H9 (cell line): ENCODE results near the gene ASXL3. TPM values are rescaled to one million over a fixed set of nuclear protein-coding genes. Genes with fewer than 3 reads are reported as not detected.

Experiments used
- DNase-seq: peaks from one replicate; pipeline ENCODE4 v3.0.0-alpha.2; 2017
- H2AFZ ChIP-seq: one replicate; pipeline ENCODE4 v1.6.1; 2013; ENCODE audit warnings: mild to moderate bottlenecking, low read length, control low read depth, moderate library complexity
- H2AK5ac ChIP-seq: 2 replicates; pipeline ENCODE4 v1.6.1; 2013; ENCODE audit warnings: low read length, control low read depth, mixed read lengths; ENCODE audit not compliant: insufficient read length
- H2BK120ac ChIP-seq: one replicate; pipeline ENCODE4 v1.6.1; 2013; ENCODE audit warnings: low read depth, mild to moderate bottlenecking, low read length, control low read depth, inconsistent platforms; ENCODE audit not compliant: poor library complexity, severe bottlenecking
- H2BK12ac ChIP-seq: 2 replicates; pipeline ENCODE4 v1.6.1; 2013; ENCODE audit warnings: low read length, control low read depth, mixed read lengths, low read depth; ENCODE audit not compliant: insufficient read length
- H2BK15ac ChIP-seq: 2 replicates; pipeline ENCODE4 v1.6.1; 2013; ENCODE audit warnings: low read depth, low read length, control low read depth
- H2BK20ac ChIP-seq: one replicate; pipeline ENCODE4 v1.6.1; 2013; ENCODE audit warnings: low read depth, mild to moderate bottlenecking, low read length, control low read depth, inconsistent platforms; ENCODE audit not compliant: poor library complexity, severe bottlenecking
- H2BK5ac ChIP-seq: 2 replicates; pipeline ENCODE4 v1.6.1; 2013; ENCODE audit warnings: low read length, control low read depth, mixed read lengths; ENCODE audit not compliant: insufficient read length
- H3K14ac ChIP-seq: 2 replicates; pipeline ENCODE4 v1.6.1; 2013; ENCODE audit warnings: low read length, control low read depth; ENCODE audit not compliant: insufficient read depth
- H3K18ac ChIP-seq: 2 replicates; pipeline ENCODE4 v1.6.1; 2013; ENCODE audit warnings: low read depth, mild to moderate bottlenecking, mixed read lengths, low read length, control low read depth; ENCODE audit not compliant: insufficient read length
- H3K23ac ChIP-seq: 2 replicates; pipeline ENCODE4 v1.6.1; 2013; ENCODE audit warnings: low read length, control low read depth, mixed read lengths, low read depth; ENCODE audit not compliant: insufficient read length
- H3K23me2 ChIP-seq: 2 replicates; pipeline ENCODE4 v1.6.1; 2013; ENCODE audit warnings: low read depth, mild to moderate bottlenecking, mixed read lengths, low read length, control low read depth; ENCODE audit not compliant: insufficient read length, poor library complexity, severe bottlenecking
- H3K27ac ChIP-seq: 2 replicates; pipeline ENCODE4 v1.5.1; 2013; ENCODE audit warnings: low read length, control low read depth, mixed read lengths, low read depth; ENCODE audit not compliant: insufficient read length
- H3K27me3 ChIP-seq: 2 replicates; pipeline ENCODE4 v1.6.1; 2013; ENCODE audit warnings: low read length, control low read depth, inconsistent platforms; ENCODE audit not compliant: insufficient read depth
- H3K4ac ChIP-seq: 2 replicates; pipeline ENCODE4 v1.6.1; 2013; ENCODE audit warnings: low read depth, mild to moderate bottlenecking, control low read depth, inconsistent platforms, low read length, moderate library complexity
- H3K4me1 ChIP-seq: 2 replicates; pipeline ENCODE4 v1.6.1; 2013; ENCODE audit warnings: low read length, control low read depth, inconsistent platforms; ENCODE audit not compliant: insufficient read depth
- H3K4me2 ChIP-seq: 2 replicates; pipeline ENCODE4 v1.6.1; 2013; ENCODE audit warnings: low read length, control low read depth, mixed read lengths; ENCODE audit not compliant: insufficient read length, insufficient read depth
- H3K56ac ChIP-seq: 2 replicates; pipeline ENCODE4 v1.6.1; 2013; ENCODE audit warnings: low read depth, mild to moderate bottlenecking, mixed read lengths, low read length, control low read depth; ENCODE audit not compliant: insufficient read length
- H3K79me1 ChIP-seq: 2 replicates; pipeline ENCODE4 v1.6.1; 2013; ENCODE audit warnings: low read depth, mild to moderate bottlenecking, moderate library complexity, low read length, control low read depth, inconsistent platforms; ENCODE audit not compliant: insufficient read depth, poor library complexity, severe bottlenecking
- H3K79me2 ChIP-seq: 2 replicates; pipeline ENCODE4 v1.6.1; 2013; ENCODE audit warnings: low read length, control low read depth, inconsistent platforms; ENCODE audit not compliant: insufficient read depth
- H3K9ac ChIP-seq: 2 replicates; pipeline ENCODE4 v1.6.1; 2013; ENCODE audit warnings: low read length, control low read depth, mixed read lengths; ENCODE audit not compliant: insufficient read length; ENCODE audit errors: extremely low read depth
- H3K9me3 ChIP-seq: one replicate; pipeline ENCODE4 v1.6.1; 2013; ENCODE audit warnings: low read depth, low read length, inconsistent platforms; ENCODE audit not compliant: control insufficient read depth
- H3T11ph ChIP-seq: one replicate; pipeline ENCODE4 v1.6.1; 2013; ENCODE audit warnings: mild to moderate bottlenecking, low read length, control low read depth, inconsistent platforms
- H4K20me1 ChIP-seq: one replicate; pipeline ENCODE4 v1.6.1; 2013; ENCODE audit not compliant: control insufficient read depth, insufficient read length, insufficient read depth
- H4K5ac ChIP-seq: 2 replicates; pipeline ENCODE4 v1.6.1; 2013; ENCODE audit warnings: low read depth, mild to moderate bottlenecking, mixed read lengths, low read length, control low read depth; ENCODE audit not compliant: insufficient read length
- H4K8ac ChIP-seq: replicated peaks from 2 replicates; pipeline ENCODE4 v1.6.1; 2013; ENCODE audit warnings: low read length, control low read depth, mixed read lengths, low read depth; ENCODE audit not compliant: insufficient read length
- H4K91ac ChIP-seq: 2 replicates; pipeline ENCODE4 v1.6.1; 2013; ENCODE audit warnings: low read depth, mild to moderate bottlenecking, moderate library complexity, mixed read lengths, low read length, control low read depth; ENCODE audit not compliant: insufficient read length
- H3K27ac Mint-ChIP-seq, 3 experiments: 2 replicates in 2 of 3; 3 replicates in 1 of 3; pipeline ENCODE4 v1.8.0; 2020 to 2021; ENCODE audit warnings: mixed read lengths in 3 of 3, mild to moderate bottlenecking in 1 of 3, moderate library complexity in 1 of 3
- H3K27me3 Mint-ChIP-seq: 2 replicates; pipeline ENCODE4 v1.8.0; 2021; ENCODE audit warnings: low read depth, mild to moderate bottlenecking, moderate library complexity, mixed read lengths
- H3K36me3 Mint-ChIP-seq, 3 experiments: 2 replicates in 2 of 3; 3 replicates in 1 of 3; pipeline ENCODE4 v1.8.0; 2020 to 2021; ENCODE audit warnings: low read depth in 3 of 3, mixed read lengths in 3 of 3; ENCODE audit not compliant: insufficient read depth in 1 of 3
- H3K4me1 Mint-ChIP-seq, 2 experiments: 2 replicates each; pipeline ENCODE4 v1.8.0; 2020; ENCODE audit warnings: mixed read lengths in 2 of 2
- H3K4me3 Mint-ChIP-seq, 2 experiments: 2 replicates in 1 of 2; 3 replicates in 1 of 2; pipeline ENCODE4 v1.8.0; 2020 to 2021; ENCODE audit warnings: mild to moderate bottlenecking in 2 of 2, mixed read lengths in 2 of 2, moderate library complexity in 1 of 2
- H3K9me3 Mint-ChIP-seq, 2 experiments: 2 replicates in 1 of 2; 3 replicates in 1 of 2; pipeline ENCODE4 v1.8.0; 2020; ENCODE audit warnings: mild to moderate bottlenecking in 2 of 2, mixed read lengths in 2 of 2, moderate library complexity in 1 of 2
- CTCF ChIP-seq: fragments of 200-600 bp; sonication (generic); conservative IDR thresholded peaks from 3 replicates; pipeline ENCODE4 v1.8.0; 2021; ENCODE audit warnings: antibody characterized with exemption, mild to moderate bottlenecking
- WGBS: extraction: QIAGEN DNeasy Blood & Tissue Kit; methylation state at CpG from one replicate; pipeline ENCODE4 v1.1.7; 2013; ENCODE audit warnings: missing lambda C conversion rate, low lambda C conversion rate, mixed read lengths; ENCODE audit not compliant: insufficient read length; ENCODE audit errors: extremely low coverage; 5-methylcytosine and 5-hydroxymethylcytosine counted together
- total RNA-seq: library from RNA; stranded (reverse); gene quantifications from 2 replicates; pipeline ENCODE4 v1.2.1, GENCODE V29; 2021

Gene ASXL3
- total RNA-seq, 1 experiment from 2014 or later: 0.35 TPM

GRCh38 chr18:33652635-33653034 is 74.6 kb downstream of the ASXL3 start:
- Histone ChIP-seq H3K9me3 (no peaks in the 10 kb centered on the region), H3K79me1 (no peaks in the 10 kb centered on the region), H2AK5ac (no peak overlapping the region), H3K27me3 (no peaks in the 10 kb centered on the region), H3K4me2 (no peak overlapping the region), H3K56ac (no peak overlapping the region), H2BK5ac (no peak overlapping the region), H3K14ac (no peak overlapping the region), H3K79me2 (no peaks in the 10 kb centered on the region), H4K5ac (no peak overlapping the region), H2BK20ac (no peak overlapping the region), H3K23ac (no peak overlapping the region), H3K23me2 (no peaks in the 10 kb centered on the region), H3K9ac (no peak overlapping the region), H2AFZ (no peak overlapping the region), H3K4me1 (peaks cover 7% of the 10 kb centered on the region; the same call in 1 of the 2 replicates), H3K27ac (no peak overlapping the region), H2BK12ac (no peak overlapping the region), H2BK120ac (no peak overlapping the region), H4K20me1 (no peaks in the 10 kb centered on the region), H3T11ph (no peak overlapping the region), H3K18ac (no peak overlapping the region), H3K4ac (no peak overlapping the region), H2BK15ac (no peak overlapping the region), H4K91ac (no peak overlapping the region), H4K8ac (no peak overlapping the region)
- Mint-ChIP-seq H3K27ac (no peak overlapping the region), H3K4me1 (peaks cover 9 to 14% of the 10 kb centered on the region in 2 experiments), H3K36me3 (no peaks in the 10 kb centered on the region), H3K9me3 (no peaks in the 10 kb centered on the region), H3K27me3 (no peaks in the 10 kb centered on the region), H3K4me3 (no peak overlapping the region)
- DNase-seq: no peak
- no CpG with 5 or more reads among the region's 1 CpG for WGBS
- no peak for TF ChIP-seq CTCF
